Pancreas (tissue), 10 donors: Measurements from ENCODE around the gene TAB3. TPM values are rescaled to one million over a fixed set of nuclear protein-coding genes. Genes with fewer than 3 reads are reported as not detected.

Experiments used
- ATAC-seq, 4 donors: fragments of 200-7000 bp; cut with Tn5 transposase; one replicate each; pipeline versions ENCODE4 v1.8.0 to v1.9.1; 2020; ENCODE audit warnings: mild to moderate bottlenecking in 4 of 4, moderate library complexity in 4 of 4
- DNase-seq, 6 donors: peaks; one replicate each; pipeline ENCODE4 v3.0.0-alpha.2; 2020
- FAIRE-seq: peaks from 2 replicates; lab custom pipeline; 2012; peaks lifted over from hg19 to GRCh38; lab: Jason Lieb, UNC
- H3K27ac ChIP-seq, 4 donors: fragments of 200-600 bp; sonication (generic); 1 replicate in 3 of 4; 2 replicates in 1 of 4; pipeline versions ENCODE4 v1.5.0 to v1.8.0; 2020
- H3K27me3 ChIP-seq, 4 donors: fragments of 200-600 bp; one replicate each; pipeline ENCODE4 v1.8.0; 2021
- H3K36me3 ChIP-seq, 3 donors: fragments of 200-600 bp; sonication (generic) in 1 of 3; one replicate each; pipeline versions ENCODE4 v1.5.0 to v1.8.0; 2020 to 2021
- H3K4me1 ChIP-seq, 3 donors: fragments of 200-600 bp; one replicate each; pipeline ENCODE4 v1.8.0; 2021
- H3K4me3 ChIP-seq, 4 donors: fragments of 200-600 bp; sonication (generic) in 2 of 4; one replicate each; pipeline versions ENCODE4 v1.5.0 to v1.8.0; 2020 to 2021
- H3K9me3 ChIP-seq, 4 donors: fragments of 200-600 bp; one replicate each; pipeline ENCODE4 v1.8.0; 2021
- CTCF ChIP-seq, 4 donors: fragments of 200-600 bp; sonication (generic) in 3 of 4; IDR thresholded peaks; one replicate each; pipeline versions ENCODE4 v1.5.0 to v1.8.0; 2021; ENCODE audit warnings: antibody characterized with exemption in 4 of 4
- WGBS, 2 donors: extraction: QIAGEN DNeasy Blood & Tissue Kit; methylation state at CpG; one replicate each; pipeline ENCODE4 v1.1.7; 2013; 5-methylcytosine and 5-hydroxymethylcytosine counted together
- intact Hi-C, 3 donors: fragments of 100-400 bp; cut with DNase I; formaldehyde crosslinking; loops; one replicate each; pipeline versions ENCODE4 v1.11.1 to v1.14.2; 2022
- polyA plus RNA-seq, 2 donors: library from polyadenylated mRNA; stranded (reverse); fragments of 200-250 nt; gene quantifications; one replicate each; pipeline ENCODE4 v1.2.3, GENCODE V29; 2013
- total RNA-seq, 6 donors: library from RNA; stranded (reverse); fragmentation: NEBNext Ultra II Directional in 4 of 6; extraction: Animal tissue kit (Norgen Biotek cat#: 25700) in 4 of 6; gene quantifications; one replicate each; pipeline versions ENCODE4 v1.2.1 to v1.2.4, GENCODE V29; 2021 to 2023
- donor health status: healthy with polysubstance abuse.
- donor health status: DM: no; HTN: no; CAD: no; lungs with moderate emphysema.
- donor health status: DM: no; HTN: no; CAD: no.
- donor health status: control.
- donor health status: control.
- donor health status: Bipolar disorder and iron deficiency.
- donor health status: DM: yes; HTN: yes; CAD: no.
- donor health status: DM: no; HTN: no; CAD: no.
- donor health status: DM: no; HTN: no; CAD: no.
- donor health status: DM: yes; HTN: yes; CAD: no.

TAB3 gene
- total and polyA plus RNA-seq, 8 donors, result 10.2 to 17.3 (median 13.7) TPM

- H3K4me3 ChIP-seq, result no peak overlapping the region
- H3K9me3 ChIP-seq, result no peaks in the 10 kb centered on the region
- no peak for FAIRE-seq
- H3K36me3 ChIP-seq, result no peaks in the 10 kb centered on the region
- no peak overlapping the region for H3K27ac ChIP-seq
- no peaks in the 10 kb centered on the region for H3K27me3 ChIP-seq
- intact Hi-C loops, result no loop called here
- no peak for TF ChIP-seq CTCF (IDR thresholded peaks at IDR 0.05)
- WGBS, 2 donors, result 33 to 37% methylated on average over 6 of the region's 6 CpGs
- H3K4me1 ChIP-seq, result peaks cover 0 to 5% (median 0%) of the 10 kb centered on the region in 3 donors
- DNase-seq, result no peak
- peak in 2 of 4 donors; percentile 19 to 31 for ATAC-seq
These were observed 41.6 kb upstream of the TAB3 start for GRCh38 chrX:30930679-30931078.

DNA sequence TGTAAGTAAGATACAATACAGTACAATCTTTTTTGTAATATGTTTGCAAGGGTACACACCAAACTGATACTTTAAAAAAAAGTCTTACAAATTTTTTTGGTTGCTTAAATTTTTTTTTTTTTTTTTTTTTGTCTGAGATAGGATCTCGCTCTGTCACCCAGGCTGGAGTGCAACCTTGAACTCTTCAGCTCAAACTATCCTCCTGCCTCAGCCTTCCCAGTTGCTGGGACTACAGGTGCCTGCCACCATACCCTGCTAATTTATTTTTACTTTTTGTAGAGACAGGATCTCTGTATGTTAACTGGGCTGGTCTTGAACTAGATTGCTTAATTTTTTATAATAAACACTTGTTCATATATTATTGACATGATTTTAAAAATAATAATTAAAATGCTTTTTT, 41.1 kb upstream of the TAB3 start:
- WGBS, 2 donors, result 50 to 73% methylated on average over 1 of the region's 1 CpG
- H3K4me1 ChIP-seq, result peaks cover 0 to 5% (median 0%) of the 10 kb centered on the region in 3 donors
- no peak overlapping the region for H3K4me3 ChIP-seq
- DNase-seq (no peak), FAIRE-seq (peak; percentile 81), ATAC-seq (no peak)
- no peak for TF ChIP-seq CTCF (IDR thresholded peaks at IDR 0.05)
- H3K27ac ChIP-seq, result no peak overlapping the region
- H3K9me3 ChIP-seq, result no peaks in the 10 kb centered on the region
- H3K36me3 ChIP-seq, result no peaks in the 10 kb centered on the region
- intact Hi-C loops, result no loop called here
- no peaks in the 10 kb centered on the region for H3K27me3 ChIP-seq

- DNase-seq, result no peak
- Histone ChIP-seq H3K27me3 (peaks cover 0 to 4% (median 0%) of the 10 kb centered on the region in 4 donors), H3K4me3 (no peak overlapping the region), H3K4me1 (no peaks in the 10 kb centered on the region), H3K36me3 (no peaks in the 10 kb centered on the region), H3K9me3 (no peaks in the 10 kb centered on the region), H3K27ac (no peak overlapping the region)
- no peak for ATAC-seq
- WGBS, 2 donors, result 90 to 96% methylated on average over 3 of the region's 3 CpGs
- no peak for TF ChIP-seq CTCF (IDR thresholded peaks at IDR 0.05)
- intact Hi-C loops, result no loop called here
- FAIRE-seq, result no peak
These were observed 31.2 kb upstream of the TAB3 start for GRCh38 chrX:30920271-30920670.

DNA sequence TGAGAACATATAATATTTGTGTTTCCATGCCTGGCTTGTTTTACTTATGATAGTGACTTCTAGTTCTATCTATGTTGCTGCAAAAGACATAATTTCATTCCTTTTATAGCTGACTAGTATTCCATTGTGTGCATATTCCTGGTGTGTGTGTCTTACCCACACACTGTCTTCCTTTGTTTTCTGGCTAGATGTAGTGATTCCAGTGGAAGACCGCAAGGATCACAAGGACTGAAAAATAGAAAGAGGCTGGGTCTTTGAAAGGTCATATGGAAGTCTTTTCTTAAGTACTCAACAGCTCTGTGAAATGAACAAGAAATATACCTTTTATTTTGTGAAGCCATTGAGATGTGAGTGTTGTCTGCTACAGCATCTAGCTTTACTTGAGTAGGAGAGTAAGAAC, 29.4 kb upstream of the TAB3 start:
- H3K4me1 ChIP-seq, result no peaks in the 10 kb centered on the region
- H3K27ac ChIP-seq, result no peak overlapping the region
- no peaks in the 10 kb centered on the region for H3K36me3 ChIP-seq
- FAIRE-seq, result no peak
- H3K4me3 ChIP-seq, result no peak overlapping the region
- H3K27me3 ChIP-seq, result peaks cover 0 to 4% (median 0%) of the 10 kb centered on the region in 4 donors
- no peak for TF ChIP-seq CTCF (IDR thresholded peaks at IDR 0.05)
- ATAC-seq, result no peak
- intact Hi-C loops, result no loop called here
- DNase-seq, result no peak
- H3K9me3 ChIP-seq, result no peaks in the 10 kb centered on the region
- WGBS, 2 donors, result 83 to 89% methylated on average over 1 of the region's 1 CpG

DNA sequence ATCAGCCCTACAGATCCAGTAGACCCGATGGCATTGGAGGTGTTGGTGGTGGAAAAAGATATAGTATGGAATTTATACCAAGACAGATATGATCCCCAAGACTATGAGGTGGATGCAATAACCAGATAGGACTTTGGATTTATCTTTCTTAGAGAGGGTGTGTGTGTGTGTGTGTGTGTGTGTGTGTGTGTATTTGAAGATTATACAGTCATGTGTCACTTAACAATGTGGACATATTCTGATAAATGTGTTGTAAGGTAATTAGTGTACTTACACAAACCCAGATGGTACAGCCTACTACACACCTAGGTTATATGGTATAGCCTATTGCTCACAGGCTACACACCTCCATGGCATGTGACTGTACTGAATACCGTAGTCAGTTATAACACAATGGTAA, 24.4 kb upstream of the TAB3 start:
- 79 to 90% methylated on average over 2 of the region's 2 CpGs for WGBS, 2 donors
- TF ChIP-seq CTCF (IDR thresholded peaks at IDR 0.05), result no peak
- Histone ChIP-seq H3K4me3 (no peak overlapping the region), H3K4me1 (no peaks in the 10 kb centered on the region), H3K27me3 (no peaks in the 10 kb centered on the region), H3K27ac (no peak overlapping the region), H3K9me3 (no peaks in the 10 kb centered on the region), H3K36me3 (no peaks in the 10 kb centered on the region)
- ATAC-seq (no peak), FAIRE-seq (peak; percentile 32), DNase-seq (no peak)
- intact Hi-C loops, result no loop called here
